GM12878 (cell line): Measurements from ENCODE around the gene NT5C1A. TPM values are rescaled to one million over a fixed set of nuclear protein-coding genes. Genes with fewer than 3 reads are reported as not detected.

Source experiments
- ATAC-seq: fragments of 200-7000 bp; cut with Tn5 transposase; 3 replicates; pipeline ENCODE4 v1.9.1; 2020; ENCODE audit warnings: mild to moderate bottlenecking, moderate library complexity
- BruUV-seq: library from RNA; stranded (reverse); fragments of 400-500 nt; replicated peaks from 2 replicates; lab custom pipeline; 2021; lab: Mats Ljungman, UMichigan
- CTCF ChIA-PET: fragments of 300-600 bp; sonication (Branson Sonifier 250); formaldehyde crosslinking; extraction: SDS; loops from one replicate; lab custom pipeline; 2021; ENCODE audit warnings: inconsistent platforms; lab: Yijun Ruan, JAX
- POLR2A ChIA-PET: fragments of 350-600 bp; formaldehyde crosslinking; extraction: SDS; loops from one replicate; lab custom pipeline; 2021; ENCODE audit warnings: inconsistent platforms; lab: Charles Lee
- RAD21 ChIA-PET: fragments of 300-600 bp; sonication (Branson Sonifier 250); formaldehyde crosslinking; loops from one replicate; lab custom pipeline; 2023; ENCODE audit warnings: antibody characterized with exemption; ENCODE audit not compliant: unreplicated experiment; lab: Charles Lee
- SMC1A ChIA-PET: fragments of 300-600 bp; sonication (Branson Sonifier 250); formaldehyde crosslinking; loops from one replicate; lab custom pipeline; 2023; ENCODE audit not compliant: unreplicated experiment, uncharacterized antibody; lab: Charles Lee
- DNase-seq: peaks from one replicate; pipeline ENCODE4 v3.0.0-alpha.2; 2011; ENCODE audit warnings: low read depth, low spot score
- FAIRE-seq: peaks from 3 replicates; lab custom pipeline; 2011; peaks lifted over from hg19 to GRCh38; lab: Jason Lieb, UNC
- H2AFZ ChIP-seq: 2 replicates; pipeline ENCODE4 v1.6.0; 2011; ENCODE audit warnings: low read depth, low read length, control low read depth; ENCODE audit not compliant: control insufficient read depth
- H3K27ac ChIP-seq: 2 replicates; pipeline ENCODE4 v1.5.1; 2011; ENCODE audit warnings: control low read depth; ENCODE audit not compliant: control insufficient read depth, insufficient read depth
- H3K27me3 ChIP-seq, 2 experiments: replicated peaks in 1 of 2; 2 replicates each; pipeline versions ENCODE4 v1.6.0 to v1.6.1; 2011; ENCODE audit warnings: low read length in 1 of 2; ENCODE audit not compliant: control insufficient read depth in 2 of 2, insufficient read depth in 2 of 2
- H3K36me3 ChIP-seq, 2 experiments: 2 replicates each; pipeline ENCODE4 v1.5.1; 2011; ENCODE audit warnings: low read length in 1 of 2; ENCODE audit not compliant: control insufficient read depth in 2 of 2, insufficient read depth in 2 of 2
- H3K4me1 ChIP-seq: 2 replicates; pipeline ENCODE4 v1.6.1; 2011; ENCODE audit warnings: mild to moderate bottlenecking, low read length, moderate library complexity, mixed read lengths; ENCODE audit not compliant: control insufficient read depth, insufficient read depth
- H3K4me2 ChIP-seq: 2 replicates; pipeline ENCODE4 v1.6.0; 2011; ENCODE audit warnings: control low read depth; ENCODE audit not compliant: control insufficient read depth, insufficient read depth
- H3K4me3 ChIP-seq: fragments of 200-600 bp; sonication (generic); 2 replicates; pipeline ENCODE4 v1.5.1; 2016
- H3K79me2 ChIP-seq: 2 replicates; pipeline ENCODE4 v1.6.0; 2011; ENCODE audit warnings: low read length; ENCODE audit not compliant: control insufficient read depth, insufficient read depth
- H3K9ac ChIP-seq: 2 replicates; pipeline ENCODE4 v1.8.0; 2011; ENCODE audit warnings: low read length, control low read depth, mixed read lengths; ENCODE audit not compliant: control insufficient read depth, insufficient read depth
- H3K9me3 ChIP-seq: replicated peaks from 3 replicates; pipeline ENCODE4 v1.5.1; 2011; ENCODE audit warnings: mild to moderate bottlenecking, low read length; ENCODE audit not compliant: control insufficient read depth, insufficient read depth
- H4K20me1 ChIP-seq: 2 replicates; pipeline ENCODE4 v1.6.0; 2011; ENCODE audit not compliant: control insufficient read depth, insufficient read depth
- FOXM1 ChIP-seq: IDR thresholded peaks from 2 replicates; pipeline ENCODE4 v1.6.1; 2012; ENCODE audit warnings: low read depth, mild to moderate bottlenecking, inconsistent platforms, low read length, moderate library complexity
- HCFC1 ChIP-seq: fragments of 150-350 bp; IDR thresholded peaks from 2 replicates; pipeline ENCODE4 v1.6.1; 2014; ENCODE audit warnings: low read length
- IKZF2 ChIP-seq, 2 experiments: fragments of 450-650 bp; IDR thresholded peaks; 2 replicates each; pipeline ENCODE4 v1.6.1; 2017; ENCODE audit warnings: mild to moderate bottlenecking in 2 of 2, moderate library complexity in 2 of 2
- NR2C2 ChIP-seq: IDR thresholded peaks from 2 replicates; pipeline ENCODE4 v1.6.1; 2011; ENCODE audit warnings: borderline replicate concordance, low read depth; ENCODE audit not compliant: control insufficient read depth, insufficient read length
- TAF1 ChIP-seq: IDR thresholded peaks from 2 replicates; pipeline ENCODE4 v1.6.1; 2011; ENCODE audit warnings: mild to moderate bottlenecking, low read depth, low read length, borderline replicate concordance
- TCF3 ChIP-seq: IDR thresholded peaks from 2 replicates; pipeline ENCODE4 v1.6.1; 2012; ENCODE audit warnings: low read depth, mild to moderate bottlenecking, low read length, borderline replicate concordance; ENCODE audit not compliant: insufficient read depth
- WGBS: methylation state at CpG from one replicate; pipeline ENCODE4 v1.1.6; 2016; ENCODE audit warnings: low lambda C conversion rate; ENCODE audit not compliant: insufficient replicate concordance, insufficient coverage; ENCODE audit errors: missing lambda C conversion rate; 5-methylcytosine and 5-hydroxymethylcytosine counted together
- in situ Hi-C: fragments of 300-500 bp; cut with MboI; formaldehyde crosslinking; loops from 9 replicates; pipeline ENCODE4 v1.14.3; 2018; ENCODE audit warnings: mixed read lengths
- intact Hi-C: fragments of 100-400 bp; cut with micrococcal nuclease; formaldehyde crosslinking; loops from one replicate; pipeline ENCODE4 v1.14.2; 2022; ENCODE audit not compliant: unreplicated experiment
- polyA plus RNA-seq, 11 experiments: library from polyadenylated mRNA; depleted of rRNA in 4 of 11; unstranded in 6 of 11; stranded (reverse) in 5 of 11; fragments of >200 nt; fragmentation: Nextera tagmentation in 4 of 11; fragmentation: Illumina TruSeq in 1 of 11; extraction: Ambion mirVana in 4 of 11; extraction: Trizol in 1 of 11; gene quantifications; 1 replicate in 1 of 11; 2 replicates in 10 of 11; pipeline versions ENCODE4 v1.2.1 to v1.2.3, GENCODE V29; 2011 to 2016; ENCODE audit warnings: inconsistent platforms in 2 of 11, missing spikeins in 2 of 11, low read depth in 1 of 11
- total RNA-seq, 4 experiments: library from RNA; depleted of rRNA in 3 of 4; stranded (reverse); fragments of >200 nt in 3 of 4; fragmentation: Illumina TruSeq in 1 of 4; extraction: Trizol in 1 of 4; gene quantifications; 2 replicates each; pipeline versions ENCODE4 v1.2.1 to v1.2.3, GENCODE V29; 2013 to 2021
- TF ChIP-seq, protein P1 (sequence below): fragments of 450-650 bp; IDR thresholded peaks from 2 replicates; pipeline ENCODE4 v1.6.1; 2017; ENCODE audit warnings: borderline replicate concordance
- TF ChIP-seq, protein P2 (sequence below): fragments of 450-650 bp; formaldehyde crosslinking; IDR thresholded peaks from 2 replicates; pipeline ENCODE4 v1.4.0; 2022; ENCODE audit warnings: mild to moderate bottlenecking, moderate library complexity
- TF ChIP-seq, protein P3 (sequence below): IDR thresholded peaks from 2 replicates; pipeline ENCODE4 v1.6.1; 2011; ENCODE audit warnings: borderline replicate concordance, low read depth, mild to moderate bottlenecking, moderate library complexity, low read length; ENCODE audit not compliant: insufficient read depth, poor library complexity, severe bottlenecking

Gene NT5C1A
- total and polyA plus RNA-seq, 10 of the 15 experiments (the other 5 are each of a cell fraction or from before 2014, with no cell fraction given): 0.05 to 0.77 (median 0.22) TPM; not detected in 1

- intact Hi-C loops (no loop called here), in situ Hi-C loops (no loop called here)
- H2AFZ ChIP-seq: no peak overlapping the region
- no peak for ATAC-seq
- H3K9me3 ChIP-seq: no peaks in the 10 kb centered on the region; the same call in 2 of the 3 replicates
- H4K20me1 ChIP-seq: no peaks in the 10 kb centered on the region
- no peaks in the 10 kb centered on the region for H3K79me2 ChIP-seq
- no peak overlapping the region for H3K4me2 ChIP-seq
- no peaks in the 10 kb centered on the region for H3K27me3 ChIP-seq
- no peak overlapping the region for H3K4me3 ChIP-seq
- DNase-seq: no peak
- WGBS: 97% methylated on average over 4 of the region's 4 CpGs
- TF ChIP-seq IKZF2 (IDR thresholded peaks at IDR 0.05) (no peak), FOXM1 (no peak), HCFC1 (no peak), TCF3 (no peak)
- TF ChIP-seq, protein P1, sequence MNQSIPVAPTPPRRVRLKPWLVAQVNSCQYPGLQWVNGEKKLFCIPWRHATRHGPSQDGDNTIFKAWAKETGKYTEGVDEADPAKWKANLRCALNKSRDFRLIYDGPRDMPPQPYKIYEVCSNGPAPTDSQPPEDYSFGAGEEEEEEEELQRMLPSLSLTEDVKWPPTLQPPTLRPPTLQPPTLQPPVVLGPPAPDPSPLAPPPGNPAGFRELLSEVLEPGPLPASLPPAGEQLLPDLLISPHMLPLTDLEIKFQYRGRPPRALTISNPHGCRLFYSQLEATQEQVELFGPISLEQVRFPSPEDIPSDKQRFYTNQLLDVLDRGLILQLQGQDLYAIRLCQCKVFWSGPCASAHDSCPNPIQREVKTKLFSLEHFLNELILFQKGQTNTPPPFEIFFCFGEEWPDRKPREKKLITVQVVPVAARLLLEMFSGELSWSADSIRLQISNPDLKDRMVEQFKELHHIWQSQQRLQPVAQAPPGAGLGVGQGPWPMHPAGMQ: no peak
- ChIA-PET POLR2A (no interaction called here), CTCF (interaction anchor here (0.7 to 1.7 kb wide), 3 partner anchors 29 to 101 kb away, joined by 3 to 4 read pairs (median 4); no protein-coding TSS in a partner anchor), SMC1A (no interaction called here), RAD21 (no interaction called here)
- no peak overlapping the region for H3K9ac ChIP-seq
- H3K4me1 ChIP-seq: no peaks in the 10 kb centered on the region
- H3K36me3 ChIP-seq: no peaks in the 10 kb centered on the region
- H3K27ac ChIP-seq: no peak overlapping the region
- FAIRE-seq: no peak
- no TSS peak for BruUV-seq
Measured at GRCh38 chr1:39707506-39707905, 35.6 kb upstream of the NT5C1A start.

DNA sequence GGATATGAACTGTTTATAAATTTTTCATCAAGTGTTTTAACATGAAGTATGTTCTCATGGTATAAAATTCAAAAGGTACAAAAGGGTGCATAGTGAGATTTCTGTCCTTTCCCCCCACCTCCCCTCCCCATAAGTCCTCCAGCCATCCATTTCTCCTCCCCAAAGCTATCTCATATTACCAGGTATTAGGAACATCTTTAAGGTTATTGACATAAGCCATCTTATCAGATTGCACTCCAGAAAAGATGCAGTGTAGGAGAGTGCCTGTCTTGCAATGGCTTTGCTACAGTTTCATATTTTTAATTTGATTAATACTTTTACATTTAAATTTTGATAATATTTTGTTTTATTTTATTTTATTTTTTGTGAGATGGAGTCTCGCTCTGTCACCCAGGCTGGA, 32.9 kb upstream of the NT5C1A start:
- Histone ChIP-seq H4K20me1 (no peaks in the 10 kb centered on the region), H2AFZ (no peak overlapping the region), H3K36me3 (no peaks in the 10 kb centered on the region), H3K4me3 (no peak overlapping the region), H3K79me2 (no peaks in the 10 kb centered on the region), H3K4me1 (no peaks in the 10 kb centered on the region), H3K27ac (no peak overlapping the region), H3K9ac (no peak overlapping the region), H3K4me2 (no peak overlapping the region), H3K27me3 (no peaks in the 10 kb centered on the region), H3K9me3 (no peaks in the 10 kb centered on the region; the same call in 2 of the 3 replicates)
- ChIA-PET SMC1A (no interaction called here), POLR2A (no interaction called here), RAD21 (no interaction called here), CTCF (interaction anchor here (0.6 to 6.5 kb wide), 3 partner anchors 32 to 668 kb away, joined by 4 to 39 read pairs (median 10); partner anchors contain the start of gene NT5C1A)
- in situ Hi-C loops: no loop called here
- intact Hi-C loops: no loop called here
- no TSS peak for BruUV-seq
- 33% methylated on average over 1 of the region's 1 CpG for WGBS
- no peak for DNase-seq
- no peak for ATAC-seq
- no peak for FAIRE-seq
- TF ChIP-seq NR2C2 (no peak), TAF1 (no peak)
- TF ChIP-seq, protein P2, sequence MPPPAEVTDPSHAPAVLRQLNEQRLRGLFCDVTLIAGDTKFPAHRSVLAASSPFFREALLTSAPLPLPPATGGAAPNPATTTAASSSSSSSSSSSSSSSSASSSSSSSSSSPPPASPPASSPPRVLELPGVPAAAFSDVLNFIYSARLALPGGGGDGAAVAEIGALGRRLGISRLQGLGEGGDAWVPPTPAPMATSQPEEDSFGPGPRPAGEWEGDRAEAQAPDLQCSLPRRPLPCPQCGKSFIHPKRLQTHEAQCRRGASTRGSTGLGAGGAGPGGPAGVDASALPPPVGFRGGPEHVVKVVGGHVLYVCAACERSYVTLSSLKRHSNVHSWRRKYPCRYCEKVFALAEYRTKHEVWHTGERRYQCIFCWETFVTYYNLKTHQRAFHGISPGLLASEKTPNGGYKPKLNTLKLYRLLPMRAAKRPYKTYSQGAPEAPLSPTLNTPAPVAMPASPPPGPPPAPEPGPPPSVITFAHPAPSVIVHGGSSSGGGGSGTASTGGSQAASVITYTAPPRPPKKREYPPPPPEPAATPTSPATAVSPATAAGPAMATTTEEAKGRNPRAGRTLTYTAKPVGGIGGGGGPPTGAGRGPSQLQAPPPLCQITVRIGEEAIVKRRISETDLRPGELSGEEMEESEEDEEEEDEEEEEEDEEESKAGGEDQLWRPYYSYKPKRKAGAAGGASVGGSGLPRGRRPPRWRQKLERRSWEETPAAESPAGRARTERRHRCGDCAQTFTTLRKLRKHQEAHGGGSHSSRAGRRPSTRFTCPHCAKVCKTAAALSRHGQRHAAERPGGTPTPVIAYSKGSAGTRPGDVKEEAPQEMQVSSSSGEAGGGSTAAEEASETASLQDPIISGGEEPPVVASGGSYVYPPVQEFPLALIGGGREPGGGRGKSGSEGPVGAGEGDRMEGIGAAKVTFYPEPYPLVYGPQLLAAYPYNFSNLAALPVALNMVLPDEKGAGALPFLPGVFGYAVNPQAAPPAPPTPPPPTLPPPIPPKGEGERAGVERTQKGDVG (CRISPR knock-in tag): no peak
- TF ChIP-seq, protein P3, sequence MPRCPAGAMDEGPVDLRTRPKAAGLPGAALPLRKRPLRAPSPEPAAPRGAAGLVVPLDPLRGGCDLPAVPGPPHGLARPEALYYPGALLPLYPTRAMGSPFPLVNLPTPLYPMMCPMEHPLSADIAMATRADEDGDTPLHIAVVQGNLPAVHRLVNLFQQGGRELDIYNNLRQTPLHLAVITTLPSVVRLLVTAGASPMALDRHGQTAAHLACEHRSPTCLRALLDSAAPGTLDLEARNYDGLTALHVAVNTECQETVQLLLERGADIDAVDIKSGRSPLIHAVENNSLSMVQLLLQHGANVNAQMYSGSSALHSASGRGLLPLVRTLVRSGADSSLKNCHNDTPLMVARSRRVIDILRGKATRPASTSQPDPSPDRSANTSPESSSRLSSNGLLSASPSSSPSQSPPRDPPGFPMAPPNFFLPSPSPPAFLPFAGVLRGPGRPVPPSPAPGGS: no peak
